SK-N-SH (cell line): ENCODE measurements around the gene LCN10. TPM values are rescaled to one million over a fixed set of nuclear protein-coding genes. Genes with fewer than 3 reads are reported as not detected.

Source experiments
- CTCF ChIA-PET: fragments of 300-600, 350-600 bp; formaldehyde crosslinking; extraction: SDS; loops from one replicate; lab custom pipeline; 2021; lab: Yijun Ruan, JAX
- POLR2A ChIA-PET: fragments of 350-600 bp; sonication (Branson Sonifier 250); formaldehyde crosslinking; extraction: SDS; loops from one replicate; lab custom pipeline; 2020; ENCODE audit warnings: antibody characterized with exemption, inconsistent platforms; lab: Yijun Ruan, JAX
- DNase-seq: peaks from one replicate; pipeline ENCODE4 v3.0.0; 2012
- H2AFZ ChIP-seq: fragments of 200-600 bp; sonication (generic); 2 replicates; pipeline ENCODE4 v1.8.1; 2016; ENCODE audit warnings: antibody characterized with exemption, mild to moderate bottlenecking, low read depth
- H3F3A ChIP-seq: fragments of 200-600 bp; sonication (generic); replicated peaks from 2 replicates; pipeline ENCODE3; 2016; ENCODE audit warnings: antibody characterized with exemption, mild to moderate bottlenecking; ENCODE audit not compliant: insufficient read depth
- H3K27ac ChIP-seq, 2 experiments: fragments of 200-500 bp in 1 of 2; fragments of 200-600 bp in 1 of 2; sonication (Bioruptor generic) in 1 of 2; sonication (generic), shearing (Covaris generic) in 1 of 2; 2 replicates each; pipeline versions ENCODE4 v1.5.1 to v1.6.1; 2014 to 2016; ENCODE audit warnings: low read depth in 2 of 2, inconsistent platforms in 1 of 2, low read length in 1 of 2, mild to moderate bottlenecking in 1 of 2, mixed read lengths in 1 of 2
- H3K27me3 ChIP-seq: fragments of 200-600 bp; sonication (generic), shearing (Covaris generic); 2 replicates; pipeline ENCODE4 v1.6.1; 2016; ENCODE audit warnings: mixed run types; ENCODE audit not compliant: insufficient read depth
- H3K36me3 ChIP-seq, 2 experiments: fragments of 200-500 bp in 1 of 2; fragments of 200-600 bp in 1 of 2; sonication (Bioruptor generic) in 1 of 2; sonication (generic) in 1 of 2; replicated peaks in 1 of 2; 2 replicates each; pipeline versions ENCODE3 to v1.5.1; 2014 to 2016; ENCODE audit warnings: low read length in 1 of 2, mild to moderate bottlenecking in 1 of 2; ENCODE audit not compliant: insufficient read depth in 2 of 2, control insufficient read depth in 1 of 2
- H3K4me1 ChIP-seq, 2 experiments: fragments of 200-500 bp in 1 of 2; fragments of 200-600 bp in 1 of 2; sonication (Bioruptor generic) in 1 of 2; sonication (generic), shearing (Covaris generic) in 1 of 2; 2 replicates each; pipeline versions ENCODE4 v1.5.1 to v1.6.1; 2014 to 2016; ENCODE audit warnings: low read depth in 1 of 2, low read length in 1 of 2, mixed run types in 1 of 2; ENCODE audit not compliant: insufficient read depth in 2 of 2, control insufficient read depth in 1 of 2
- H3K4me2 ChIP-seq: fragments of 200-600 bp; sonication (generic), shearing (Covaris generic); 2 replicates; pipeline ENCODE4 v1.6.1; 2017; ENCODE audit warnings: mixed run types
- H3K4me3 ChIP-seq, 2 experiments: fragments of 200-500 bp in 1 of 2; fragments of 200-600 bp in 1 of 2; sonication (Bioruptor generic) in 1 of 2; sonication (generic), shearing (Covaris generic) in 1 of 2; 2 replicates each; pipeline versions ENCODE4 v1.5.1 to v1.8.1; 2014 to 2016; ENCODE audit warnings: low read depth in 2 of 2, inconsistent platforms in 1 of 2, low read length in 1 of 2, mild to moderate bottlenecking in 1 of 2, mixed read lengths in 1 of 2, moderate library complexity in 1 of 2
- H3K79me2 ChIP-seq: fragments of 200-600 bp; sonication (generic); 2 replicates; pipeline ENCODE4 v1.8.1; 2017; ENCODE audit warnings: mild to moderate bottlenecking; ENCODE audit not compliant: insufficient read depth
- H3K9ac ChIP-seq: fragments of 200-600 bp; sonication (generic); 2 replicates; pipeline ENCODE4 v1.6.1; 2017; ENCODE audit warnings: mixed run types
- H3K9me2 ChIP-seq: fragments of 200-600 bp; sonication (generic); 2 replicates; pipeline ENCODE4 v1.6.1; 2017; ENCODE audit warnings: mixed run types
- H3K9me3 ChIP-seq: fragments of 200-600 bp; sonication (generic); 2 replicates; pipeline ENCODE4 v1.6.1; 2017; ENCODE audit warnings: mixed run types, mild to moderate bottlenecking, moderate library complexity
- H4K20me1 ChIP-seq: fragments of 200-600 bp; sonication (generic); 2 replicates; pipeline ENCODE4 v1.6.1; 2017; ENCODE audit warnings: mild to moderate bottlenecking, mixed run types; ENCODE audit not compliant: insufficient read depth
- EP300 ChIP-seq, 2 experiments: IDR thresholded peaks; 2 replicates each; pipeline versions ENCODE4 v1.4.0 to v1.6.1; 2012; ENCODE audit warnings: borderline replicate concordance in 1 of 2, low read depth in 1 of 2, low read length in 1 of 2
- IRF3 ChIP-seq: fragments of 150-350 bp; IDR thresholded peaks from 2 replicates; pipeline ENCODE4 v1.6.1; 2016; ENCODE audit warnings: mild to moderate bottlenecking, low read depth, low read length
- MXI1 ChIP-seq: IDR thresholded peaks from 2 replicates; pipeline ENCODE4 v1.6.1; 2012; ENCODE audit warnings: mild to moderate bottlenecking, low read depth, low read length, improper control_type of control experiment
- PBX3 ChIP-seq: IDR thresholded peaks from 2 replicates; pipeline ENCODE4; 2012
- RFX5 ChIP-seq: IDR thresholded peaks from 2 replicates; pipeline ENCODE4 v1.6.1; 2012; ENCODE audit warnings: mild to moderate bottlenecking, improper control_type of control experiment, low read length
- RXRA ChIP-seq: IDR thresholded peaks from 2 replicates; pipeline ENCODE4 v1.4.0; 2012; ENCODE audit warnings: low read depth, mild to moderate bottlenecking, borderline replicate concordance
- SIN3A ChIP-seq: IDR thresholded peaks from 2 replicates; pipeline ENCODE4 v1.6.1; 2012; ENCODE audit warnings: low read depth, mild to moderate bottlenecking, low read length, moderate library complexity, borderline replicate concordance
- WGBS: methylation state at CpG from one replicate; pipeline ENCODE4 v1.1.6; 2017; ENCODE audit warnings: low lambda C conversion rate; 5-methylcytosine and 5-hydroxymethylcytosine counted together
- polyA plus RNA-seq, 3 experiments: library from polyadenylated mRNA; depleted of rRNA; stranded (reverse); fragments of >200 nt; gene quantifications; 2 replicates each; pipeline ENCODE4 v1.2.3, GENCODE V29; 2012

The LCN10 gene
- polyA plus RNA-seq, 1 of the 3 experiments (the other 2 are of a cell fraction): not detected

GRCh38 chr9:136695955-136696354, 46.8 kb downstream of the LCN10 start:
- TF ChIP-seq PBX3 (no peak), RXRA (no peak), RFX5 (no peak), MXI1 (no peak)
- ChIA-PET POLR2A (interaction anchor here (0.6 kb wide), 1 partner anchor 31 kb away, joined by 4 read pairs; no protein-coding TSS in a partner anchor), CTCF (interaction anchor here (1.0 to 4.2 kb wide), 5 partner anchors 9 to 212 kb away, joined by 3 to 18 read pairs (median 5); partner anchors contain the start of gene AGPAT2)
- no peak overlapping the region for H3K9ac ChIP-seq
- peaks cover 0 to 27% of the 10 kb centered on the region in 2 experiments; a peak in 1 of 4 replicates for H3K4me1 ChIP-seq
- no peaks in the 10 kb centered on the region for H4K20me1 ChIP-seq
- no peaks in the 10 kb centered on the region for H3K9me2 ChIP-seq
- no peak for DNase-seq
- no peak overlapping the region for H2AFZ ChIP-seq
- no peaks in the 10 kb centered on the region for H3K79me2 ChIP-seq
- no peaks in the 10 kb centered on the region for H3K9me3 ChIP-seq
- H3K27ac ChIP-seq: peak overlapping the region in 1 of 2 experiments; percentile 64; a peak in 1 of 4 replicates
- 93% methylated on average over 8 of the region's 23 CpGs for WGBS
- no peak overlapping the region for H3K4me3 ChIP-seq
- no peak overlapping the region for H3K4me2 ChIP-seq
- no peaks in the 10 kb centered on the region for H3K36me3 ChIP-seq
- H3F3A ChIP-seq: no peaks in the 10 kb centered on the region
- H3K27me3 ChIP-seq: no peaks in the 10 kb centered on the region; the same call in 1 of the 2 replicates

- Histone ChIP-seq H3K4me1 (peaks cover 0 to 27% of the 10 kb centered on the region in 2 experiments; a peak in 1 of 4 replicates), H3K9ac (no peak overlapping the region), H3K79me2 (no peaks in the 10 kb centered on the region), H3K4me2 (no peak overlapping the region), H2AFZ (no peak overlapping the region), H4K20me1 (no peaks in the 10 kb centered on the region), H3K27me3 (no peaks in the 10 kb centered on the region; the same call in 1 of the 2 replicates), H3K9me2 (no peaks in the 10 kb centered on the region), H3K4me3 (no peak overlapping the region), H3K36me3 (no peaks in the 10 kb centered on the region), H3K9me3 (no peaks in the 10 kb centered on the region), H3K27ac (peak overlapping the region in 1 of 2 experiments; percentile 64; a peak in 1 of 4 replicates), H3F3A (no peaks in the 10 kb centered on the region)
- 78% methylated on average over 4 of the region's 10 CpGs for WGBS
- POLR2A ChIA-PET: interaction anchor here (0.6 kb wide), 1 partner anchor 32 kb away, joined by 4 read pairs; no protein-coding TSS in a partner anchor
- CTCF ChIA-PET: interaction anchor here (0.8 to 4.2 kb wide), 9 partner anchors 9 to 212 kb away, joined by 3 to 18 read pairs (median 5); partner anchors contain the start of gene AGPAT2
- no peak for DNase-seq
- TF ChIP-seq RXRA: no peak
- TF ChIP-seq EP300 (IDR thresholded peaks at IDR 0.05; ENCODE audit: borderline replicate concordance in 1 of 2, low read depth in 1 of 2, low read length in 1 of 2): 0 out of 4 replicates have a peak, but pooled peaks of 1 of the 2 experiments have one; percentile 20
These were observed 47.3 kb downstream of the LCN10 start for GRCh38 chr9:136695435-136695895.

GRCh38 chr9:136694872-136695247, 47.9 kb downstream of the LCN10 start:
- ChIA-PET CTCF (interaction anchor here (0.8 to 4.2 kb wide), 7 partner anchors 8 to 210 kb away, joined by 3 to 18 read pairs (median 5); partner anchors contain the start of genes AGPAT2 and LCN8), POLR2A (no interaction called here)
- no peak for DNase-seq
- Histone ChIP-seq H4K20me1 (no peaks in the 10 kb centered on the region), H3K4me3 (no peak overlapping the region), H3K36me3 (no peaks in the 10 kb centered on the region), H3K9ac (no peak overlapping the region), H2AFZ (no peak overlapping the region), H3K4me1 (peaks cover 0 to 27% of the 10 kb centered on the region in 2 experiments; a peak in 1 of 4 replicates), H3K79me2 (no peaks in the 10 kb centered on the region), H3K9me2 (no peaks in the 10 kb centered on the region), H3K27me3 (no peaks in the 10 kb centered on the region; the same call in 1 of the 2 replicates), H3F3A (no peaks in the 10 kb centered on the region), H3K4me2 (no peak overlapping the region), H3K9me3 (no peaks in the 10 kb centered on the region), H3K27ac (no peak overlapping the region; a peak in 1 of 4 replicates)
- WGBS: 86% methylated on average over 11 of the region's 11 CpGs
- TF ChIP-seq IRF3: no peak
- TF ChIP-seq RXRA: no peak
- no peak for TF ChIP-seq SIN3A
